Adrenal gland (tissue), 12 donors: ENCODE measurements around the gene PCNX2. TPM values are rescaled to one million over a fixed set of nuclear protein-coding genes. Genes with fewer than 3 reads are reported as not detected.

Experiments
- DNase-seq, 7 donors: peaks; one replicate each; pipeline ENCODE4 v3.0.0-alpha.2; 2019 to 2020
- H3K27ac ChIP-seq, 5 donors: fragments of 200-600 bp; sonication (generic) in 4 of 5; 1 replicate in 3 of 5; 2 replicates in 2 of 5; pipeline versions ENCODE4 v1.5.1 to v1.8.0; 2016 to 2020; ENCODE audit warnings: mild to moderate bottlenecking in 1 of 5
- H3K27me3 ChIP-seq: fragments of 200-600 bp; 2 replicates; pipeline ENCODE4 v1.8.0; 2021
- H3K36me3 ChIP-seq, 2 donors: fragments of 200-600 bp; replicated peaks in 1 of 2; 1 replicate in 1 of 2; 2 replicates in 1 of 2; pipeline versions ENCODE4 v1.5.1 to v1.8.0; 2018 to 2022
- H3K4me1 ChIP-seq, 2 donors: fragments of 200-600 bp; replicated peaks in 1 of 2; 1 replicate in 1 of 2; 2 replicates in 1 of 2; pipeline versions ENCODE4 v1.5.1 to v1.8.0; 2018 to 2021
- H3K4me3 ChIP-seq, 4 donors: fragments of 200-600 bp; sonication (generic) in 3 of 4; one replicate each; pipeline ENCODE4 v1.5.1; 2016 to 2018
- H3K9me3 ChIP-seq, 3 donors: fragments of 200-600 bp; sonication (generic) in 1 of 3; replicated peaks in 1 of 3; 1 replicate in 2 of 3; 2 replicates in 1 of 3; pipeline versions ENCODE4 v1.5.1 to v1.8.0; 2016 to 2021
- CTCF ChIP-seq, 6 experiments: fragments of 450-650 bp in 4 of 6; fragments of 200-600 bp in 2 of 6; sonication (generic) in 1 of 6; IDR thresholded peaks; 1 replicate in 5 of 6; 2 replicates in 1 of 6; pipeline versions ENCODE4 v1.5.1 to v1.8.0; 2016 to 2021; ENCODE audit warnings: antibody characterized with exemption in 6 of 6, mild to moderate bottlenecking in 2 of 6, moderate library complexity in 1 of 6
- POLR2A ChIP-seq, 2 donors: fragments of 450-650 bp; IDR thresholded peaks; one replicate each; pipeline ENCODE4 v1.6.1; 2017; ENCODE audit warnings: antibody characterized with exemption in 2 of 2, mild to moderate bottlenecking in 2 of 2, moderate library complexity in 1 of 2
- WGBS, 4 donors: extraction: QIAGEN DNeasy Blood & Tissue Kit in 2 of 4; methylation state at CpG; one replicate each; pipeline versions ENCODE4 v1.1.5 to v1.1.7; 2013 to 2017; 5-methylcytosine and 5-hydroxymethylcytosine counted together
- intact Hi-C, 2 donors: fragments of 100-400 bp; cut with DNase I; formaldehyde crosslinking; loops; one replicate each; pipeline versions ENCODE4 v1.14.1 to v1.15.0; 2022 to 2023
- polyA plus RNA-seq, 3 donors: library from polyadenylated mRNA; stranded (reverse); fragments of 200-250 nt in 2 of 3; fragments of 350-450 nt in 1 of 3; fragmentation: Illumina TruSeq in 1 of 3; extraction: RNeasy Lipid Tissue Mini Kit (QIAGEN cat#74804) in 1 of 3; gene quantifications; one replicate each; pipeline ENCODE4 v1.2.3, GENCODE V29; 2013 to 2014
- total RNA-seq, 9 donors: library from RNA; depleted of rRNA in 4 of 9; stranded (reverse); fragments of >200 nt in 4 of 9; fragments of 120-200 nt in 1 of 9; fragmentation: NEBNext Ultra II Directional in 1 of 9; extraction: Animal tissue kit (Norgen Biotek cat#: 25700) in 1 of 9; gene quantifications; one replicate each; pipeline versions ENCODE4 v1.1.0 to v1.2.4, GENCODE V29; 2013 to 2023
- donor health status: healthy with polysubstance abuse.
- donor health status: Bipolar disorder and iron deficiency.
- donor health status: DM: yes; HTN: yes; CAD: no.
- donor health status: DM: no; HTN: no; CAD: no.
- donor health status: DM: no; HTN: no; CAD: no.
- donor health status: DM: yes; HTN: yes; CAD: no.

The PCNX2 gene
- total and polyA plus RNA-seq, 12 donors = 2.2 to 14.5 (median 5.5) TPM

GRCh38 chr1:233127157-233127556, 168.4 kb downstream of the PCNX2 start:
- no peaks in the 10 kb centered on the region for H3K27me3 ChIP-seq
- H3K9me3 ChIP-seq = no peaks in the 10 kb centered on the region
- 86 to 92% (median 91%) methylated on average over 7 of the region's 7 CpGs for WGBS, 4 donors
- H3K36me3 ChIP-seq = no peaks in the 10 kb centered on the region
- no peaks in the 10 kb centered on the region for H3K4me1 ChIP-seq
- TF ChIP-seq POLR2A (IDR thresholded peaks at IDR 0.05) = no peak
- TF ChIP-seq CTCF (IDR thresholded peaks at IDR 0.05) = no peak
- H3K27ac ChIP-seq = no peak overlapping the region
- intact Hi-C loops = no loop called here
- no peak for DNase-seq
- no peak overlapping the region for H3K4me3 ChIP-seq

DNA sequence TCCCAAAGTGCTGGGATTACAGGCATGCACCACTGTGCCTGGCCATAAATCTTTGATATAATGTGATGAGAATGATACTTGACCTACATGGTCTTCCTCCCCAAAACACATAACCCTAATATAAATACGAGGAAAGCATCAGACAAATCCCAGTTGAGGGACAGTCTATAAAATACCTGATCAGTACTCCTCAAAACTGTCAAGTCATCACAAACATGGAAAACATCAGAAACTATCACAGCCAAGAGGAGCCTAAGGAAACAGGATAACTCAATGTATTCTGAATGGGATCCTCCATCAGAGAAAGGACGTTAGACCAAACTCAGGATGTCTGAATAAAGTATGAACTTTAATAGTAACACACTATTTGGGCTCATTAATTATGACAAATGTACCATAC, 172.7 kb downstream of the PCNX2 start:
- 92 to 100% (median 94%) methylated on average over 2 of the region's 2 CpGs for WGBS, 4 donors
- Histone ChIP-seq H3K36me3 (no peaks in the 10 kb centered on the region), H3K27me3 (no peaks in the 10 kb centered on the region), H3K9me3 (no peaks in the 10 kb centered on the region), H3K4me1 (no peaks in the 10 kb centered on the region), H3K27ac (no peak overlapping the region), H3K4me3 (no peak overlapping the region)
- no peak for DNase-seq
- intact Hi-C loops = no loop called here
- no peak for TF ChIP-seq POLR2A (IDR thresholded peaks at IDR 0.05)

DNA sequence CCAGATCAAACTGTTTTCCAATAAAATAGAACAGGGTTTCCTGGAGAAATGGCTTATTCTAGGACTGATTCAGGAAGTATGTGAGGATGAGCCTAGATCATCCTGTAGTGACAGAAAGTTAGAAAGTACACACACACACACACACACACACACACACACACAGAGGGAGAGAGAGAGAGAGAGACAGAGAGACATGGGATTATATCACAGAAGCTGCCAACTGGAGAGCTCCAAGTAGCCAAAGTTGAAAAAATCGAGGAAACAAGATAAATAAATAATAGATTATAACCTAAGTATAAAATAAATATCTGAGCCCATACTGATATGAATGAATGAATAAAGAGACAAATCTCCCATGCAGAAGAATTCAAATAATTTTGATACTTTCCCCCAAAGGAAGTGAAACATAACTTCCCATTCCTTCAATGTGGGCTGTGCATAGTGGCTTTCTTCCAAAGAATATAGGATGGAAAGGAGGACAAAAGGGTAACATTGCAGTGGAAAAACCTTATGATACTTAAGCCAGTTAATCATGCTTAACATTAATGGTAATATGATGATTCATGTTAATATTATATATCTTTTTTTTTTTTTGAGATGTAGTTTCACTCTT, 173.5 kb downstream of the PCNX2 start:
- TF ChIP-seq CTCF (IDR thresholded peaks at IDR 0.05) (no peak), POLR2A (IDR thresholded peaks at IDR 0.05) (no peak)
- 72 to 84% (median 76%) methylated on average over 1 of the region's 1 CpG for WGBS, 4 donors

GRCh38 chr1:233114860-233115259, 180.7 kb downstream of the PCNX2 start:
- Histone ChIP-seq H3K36me3 (no peaks in the 10 kb centered on the region), H3K9me3 (no peaks in the 10 kb centered on the region), H3K27me3 (no peaks in the 10 kb centered on the region), H3K27ac (no peak overlapping the region), H3K4me3 (no peak overlapping the region), H3K4me1 (peaks cover 0 to 23% of the 10 kb centered on the region in 2 donors)
- 71 to 85% (median 78%) methylated on average over 5 of the region's 5 CpGs for WGBS, 4 donors
- DNase-seq = peak in 1 of 7 donors; percentile 6
- TF ChIP-seq CTCF (IDR thresholded peaks at IDR 0.05) (no peak), POLR2A (IDR thresholded peaks at IDR 0.05) (no peak)
- intact Hi-C loops = no loop called here

More for the DNA sequence above, 173.5 kb downstream of the PCNX2 start:
- no peak overlapping the region for H3K4me3 ChIP-seq
- no peaks in the 10 kb centered on the region for H3K36me3 ChIP-seq
- intact Hi-C loops = no loop called here
- no peaks in the 10 kb centered on the region for H3K9me3 ChIP-seq
- DNase-seq = no peak
- H3K27ac ChIP-seq = no peak overlapping the region
- H3K27me3 ChIP-seq = no peaks in the 10 kb centered on the region
- H3K4me1 ChIP-seq = no peaks in the 10 kb centered on the region

- H3K4me1 ChIP-seq = peaks cover 0 to 23% of the 10 kb centered on the region in 2 donors
- no peaks in the 10 kb centered on the region for H3K27me3 ChIP-seq
- H3K4me3 ChIP-seq = no peak overlapping the region
- intact Hi-C loops = no loop called here
- WGBS, 4 donors = 78 to 86% (median 83%) methylated on average over 5 of the region's 5 CpGs
- H3K9me3 ChIP-seq = no peaks in the 10 kb centered on the region
- peak in 1 of 7 donors; percentile 16 for DNase-seq
- TF ChIP-seq CTCF (IDR thresholded peaks at IDR 0.05) (no peak), POLR2A (IDR thresholded peaks at IDR 0.05) (no peak)
- no peak overlapping the region for H3K27ac ChIP-seq
- no peaks in the 10 kb centered on the region for H3K36me3 ChIP-seq
Observed at GRCh38 chr1:233114159-233114558, 181.4 kb downstream of the PCNX2 start.
